Endothelial cell of umbilical vein (primary cell): ENCODE results near the gene PLAC8L1. TPM values are rescaled to one million over a fixed set of nuclear protein-coding genes. Genes with fewer than 3 reads are reported as not detected.

ENCODE experiments used
- BruUV-seq: library from RNA; stranded (reverse); fragments of 400-500 nt; replicated peaks from 2 replicates; lab custom pipeline; 2021; lab: Mats Ljungman, UMichigan
- CTCF ChIA-PET: fragments of 300-600, 350-600 bp; sonication (Branson Sonifier 250); formaldehyde crosslinking; loops from one replicate; lab custom pipeline; 2021; ENCODE audit warnings: antibody characterized with exemption, inconsistent platforms; lab: Charles Lee
- POLR2A ChIA-PET: fragments of 300-600, 350-600 bp; sonication (Branson Sonifier 250); formaldehyde crosslinking; loops from one replicate; lab custom pipeline; 2021; ENCODE audit warnings: antibody characterized with exemption, inconsistent platforms; lab: Charles Lee
- DNase-seq: peaks from one replicate; pipeline ENCODE4 v3.0.0-alpha.2; 2011; ENCODE audit warnings: low read depth, low spot score
- FAIRE-seq: peaks from 2 replicates; lab custom pipeline; 2011; peaks lifted over from hg19 to GRCh38; lab: Jason Lieb, UNC
- H2AFZ ChIP-seq: 2 replicates; pipeline ENCODE4 v1.6.0; 2012; ENCODE audit warnings: low read depth, low read length, control low read depth, inconsistent platforms
- H3K27ac ChIP-seq: 2 replicates; pipeline ENCODE4 v1.5.1; 2011; ENCODE audit warnings: low read depth, mild to moderate bottlenecking, control low read depth, low read length, moderate library complexity; ENCODE audit not compliant: insufficient read depth
- H3K27me3 ChIP-seq, 2 experiments: 2 replicates each; pipeline versions ENCODE4 v1.6.0 to v1.6.1; 2011; ENCODE audit warnings: low read length in 2 of 2, mixed read lengths in 1 of 2; ENCODE audit not compliant: control insufficient read depth in 2 of 2, insufficient read depth in 2 of 2
- H3K36me3 ChIP-seq, 2 experiments: 2 replicates in 1 of 2; 3 replicates in 1 of 2; pipeline ENCODE4 v1.5.1; 2011; ENCODE audit warnings: low read length in 2 of 2, mild to moderate bottlenecking in 1 of 2, moderate library complexity in 1 of 2; ENCODE audit not compliant: control insufficient read depth in 2 of 2, insufficient read depth in 2 of 2; ENCODE audit errors: extremely low read depth in 1 of 2
- H3K4me1 ChIP-seq: 3 replicates; pipeline ENCODE4 v1.5.1; 2011; ENCODE audit warnings: mild to moderate bottlenecking, low read length; ENCODE audit not compliant: control insufficient read depth, insufficient read depth; ENCODE audit errors: extremely low read depth
- H3K4me2 ChIP-seq: 2 replicates; pipeline ENCODE4 v1.6.1; 2011; ENCODE audit warnings: low read length, control low read depth, mixed read lengths; ENCODE audit not compliant: insufficient read depth
- H3K4me3 ChIP-seq, 3 experiments: fragments of 200-600 bp in 1 of 3; sonication (generic), shearing (Covaris generic) in 1 of 3; replicated peaks in 1 of 3; 2 replicates each; pipeline ENCODE4 v1.5.1; 2011 to 2016; ENCODE audit warnings: control low read depth in 3 of 3, low read length in 3 of 3, mild to moderate bottlenecking in 2 of 3, inconsistent platforms in 1 of 3, low read depth in 1 of 3, moderate library complexity in 1 of 3; ENCODE audit not compliant: insufficient read depth in 1 of 3
- H3K79me2 ChIP-seq: 2 replicates; pipeline ENCODE4 v1.6.0; 2012; ENCODE audit warnings: low read length, inconsistent platforms; ENCODE audit not compliant: control insufficient read depth, insufficient read depth
- H3K9ac ChIP-seq: replicated peaks from 2 replicates; pipeline ENCODE3; 2011; ENCODE audit warnings: low read length, control low read depth; ENCODE audit not compliant: insufficient read depth; ENCODE audit errors: extremely low read depth
- H3K9me1 ChIP-seq: replicated peaks from 3 replicates; pipeline ENCODE4 v1.6.0; 2011; ENCODE audit warnings: mild to moderate bottlenecking, low read length; ENCODE audit not compliant: control insufficient read depth, insufficient read depth; ENCODE audit errors: extremely low read depth
- H3K9me3 ChIP-seq: replicated peaks from 2 replicates; pipeline ENCODE4 v1.5.1; 2012; ENCODE audit warnings: low read length, inconsistent platforms; ENCODE audit not compliant: control insufficient read depth, insufficient read depth
- H4K20me1 ChIP-seq: replicated peaks from 2 replicates; pipeline ENCODE3; 2011; ENCODE audit warnings: mild to moderate bottlenecking, low read length; ENCODE audit not compliant: control insufficient read depth, insufficient read depth; ENCODE audit errors: extremely low read depth
- CTCF ChIP-seq, 2 donors: IDR thresholded peaks; 1 replicate in 1 of 2; 2 replicates in 1 of 2; pipeline ENCODE4 v1.5.1; 2011; ENCODE audit warnings: low read length in 2 of 2, mild to moderate bottlenecking in 2 of 2, moderate library complexity in 2 of 2, control low read depth in 1 of 2, inconsistent platforms in 1 of 2, low read depth in 1 of 2; ENCODE audit not compliant: insufficient read depth in 1 of 2; ENCODE audit errors: extremely low read depth in 1 of 2
- EZH2 ChIP-seq: IDR thresholded peaks from 2 replicates; pipeline ENCODE4 v1.6.1; 2012; ENCODE audit warnings: borderline replicate concordance, low read depth, mild to moderate bottlenecking, moderate library complexity, low read length, inconsistent platforms; ENCODE audit not compliant: severe bottlenecking
- FOS ChIP-seq: IDR thresholded peaks from 2 replicates; pipeline ENCODE4 v1.6.1; 2011; ENCODE audit warnings: mild to moderate bottlenecking, low read length, moderate library complexity, borderline replicate concordance; ENCODE audit not compliant: insufficient read depth
- GATA2 ChIP-seq: IDR thresholded peaks from 2 replicates; pipeline ENCODE4 v1.7.0; 2011; ENCODE audit warnings: low read depth, mild to moderate bottlenecking, moderate library complexity, mixed read lengths, low read length; ENCODE audit not compliant: insufficient read length, insufficient read depth
- JUN ChIP-seq: IDR thresholded peaks from 2 replicates; pipeline ENCODE4 v1.6.1; 2011; ENCODE audit warnings: borderline replicate concordance, low read depth; ENCODE audit not compliant: insufficient read length, insufficient read depth
- MAX ChIP-seq: IDR thresholded peaks from 2 replicates; pipeline ENCODE4 v1.6.1; 2011; ENCODE audit not compliant: insufficient read depth, insufficient read length
- MYC ChIP-seq: IDR thresholded peaks from one replicate; pipeline ENCODE4 v1.6.1; 2011; ENCODE audit warnings: mild to moderate bottlenecking, low read depth, low read length
- POLR2A ChIP-seq: IDR thresholded peaks from 2 replicates; pipeline ENCODE4 v1.6.1; 2012; ENCODE audit warnings: low read depth, mild to moderate bottlenecking, control low read depth, low read length
- POLR2AphosphoS5 ChIP-seq: IDR thresholded peaks from 2 replicates; pipeline ENCODE4 v1.6.1; 2012; ENCODE audit warnings: low read depth, mild to moderate bottlenecking, control low read depth, low read length, moderate library complexity; ENCODE audit not compliant: insufficient read depth
- dilution Hi-C: fragments of 300-500 bp; cut with MboI; formaldehyde crosslinking; loops from one replicate; pipeline ENCODE4 v1.15.0; 2019; ENCODE audit warnings: low sequenced_read_pairs; ENCODE audit not compliant: extremely low pct_ligation_motif_present
- intact Hi-C: fragments of 100-400 bp; cut with micrococcal nuclease; formaldehyde crosslinking; loops from one replicate; pipeline ENCODE4 v1.10.0; 2022
- polyA plus RNA-seq, 4 experiments: library from polyadenylated mRNA; depleted of rRNA in 3 of 4; stranded (reverse) in 3 of 4; unstranded in 1 of 4; fragments of >200 nt; gene quantifications; 2 replicates each; pipeline versions ENCODE4 v1.2.1 to v1.2.3, GENCODE V29; 2011 to 2012; ENCODE audit warnings: missing spikeins in 1 of 4
- total RNA-seq: library from RNA; stranded (reverse); gene quantifications from 2 replicates; pipeline ENCODE4 v1.2.3, GENCODE V29; 2021

Gene PLAC8L1
- total and polyA plus RNA-seq, 2 donors (not counting 3 experiments of a cell fraction or from before 2014, with no cell fraction given): 0.80 to 0.99 TPM

- POLR2A ChIA-PET: no interaction called here
- no peak for FAIRE-seq
- no peaks in the 10 kb centered on the region for H4K20me1 ChIP-seq
- dilution Hi-C loops (no loop called here), intact Hi-C loops (no loop called here)
- CTCF ChIA-PET: interaction anchor here (1.3 kb wide), 1 partner anchor 15 kb away, joined by 3 read pairs; no protein-coding TSS in a partner anchor
- no peaks in the 10 kb centered on the region for H3K4me1 ChIP-seq
- H3K4me3 ChIP-seq: no peak overlapping the region
- no peak overlapping the region for H2AFZ ChIP-seq
- no peaks in the 10 kb centered on the region for H3K9me1 ChIP-seq
- H3K27ac ChIP-seq: no peak overlapping the region
- H3K9me3 ChIP-seq: no peaks in the 10 kb centered on the region
- no peak overlapping the region for H3K4me2 ChIP-seq
- no peak for DNase-seq
- no TSS peak for BruUV-seq
- TF ChIP-seq MAX (no peak), GATA2 (no peak)
- no peaks in the 10 kb centered on the region for H3K79me2 ChIP-seq
- H3K27me3 ChIP-seq: peaks cover 2% of the 10 kb centered on the region in 2 experiments
- no peaks in the 10 kb centered on the region for H3K36me3 ChIP-seq
- no peak overlapping the region for H3K9ac ChIP-seq
Measured at GRCh38 chr5:146066968-146067367, 38.4 kb downstream of the PLAC8L1 start.

GRCh38 chr5:146060221-146060585 is 45.2 kb downstream of the PLAC8L1 start:
- Histone ChIP-seq H3K27me3 (peaks cover 0 to 5% of the 10 kb centered on the region in 2 experiments), H3K4me1 (no peaks in the 10 kb centered on the region), H3K4me3 (no peak overlapping the region), H3K9ac (no peak overlapping the region), H4K20me1 (no peaks in the 10 kb centered on the region), H3K27ac (no peak overlapping the region), H3K79me2 (no peaks in the 10 kb centered on the region), H2AFZ (no peak overlapping the region), H3K9me1 (no peaks in the 10 kb centered on the region), H3K36me3 (no peaks in the 10 kb centered on the region), H3K4me2 (no peak overlapping the region), H3K9me3 (no peaks in the 10 kb centered on the region)
- POLR2A ChIA-PET: no interaction called here
- FAIRE-seq: no peak
- DNase-seq: no peak
- intact Hi-C loops (no loop called here), dilution Hi-C loops (no loop called here)
- no TSS peak for BruUV-seq
- TF ChIP-seq CTCF (IDR thresholded peaks at IDR 0.05; ENCODE audit: extremely low read depth in 1 of 2, insufficient read depth in 1 of 2, low read depth in 1 of 2, low read length in 2 of 2) (no peak), JUN (no peak), EZH2 (no peak), MAX (no peak), POLR2AphosphoS5 (no peak), MYC (no peak), GATA2 (no peak), FOS (no peak), POLR2A (no peak)
- CTCF ChIA-PET: no interaction called here
